ENCODE results near the gene MAP2K5.

The MAP2K5 gene

GRCh38 chr15:67794832-67795574 lies 252.5 kb downstream of the MAP2K5 start:
- no peak for TF ChIP-seq PPARA (CRISPR knock-in tag; IDR thresholded peaks at IDR 0.05; ENCODE audit: borderline replicate concordance)
- no peak for TF ChIP-seq PATZ1 (CRISPR knock-in tag; IDR thresholded peaks at IDR 0.05; ENCODE audit: borderline replicate concordance)
- TF ChIP-seq ARNTL (CRISPR knock-in tag; IDR thresholded peaks at IDR 0.05; ENCODE audit: borderline replicate concordance, low read depth), result no peak
- TF ChIP-seq OSR1 (CRISPR knock-in tag; IDR thresholded peaks at IDR 0.05), result no peak
- ATAC-seq, result no peak

- TF ChIP-seq ZFP3 (CRISPR knock-in tag; IDR thresholded peaks at IDR 0.05) (no peak), RARB (CRISPR knock-in tag; IDR thresholded peaks at IDR 0.05) (no peak), OSR1 (CRISPR knock-in tag; IDR thresholded peaks at IDR 0.05) (no peak), CREB5 (CRISPR knock-in tag; IDR thresholded peaks at IDR 0.05; ENCODE audit: low read depth) (no peak), ESRRG (CRISPR knock-in tag; IDR thresholded peaks at IDR 0.05) (no peak), ARNTL (CRISPR knock-in tag; IDR thresholded peaks at IDR 0.05; ENCODE audit: borderline replicate concordance, low read depth) (no peak), ZFP30 (CRISPR knock-in tag; IDR thresholded peaks at IDR 0.05) (no peak), SNAI2 (CRISPR knock-in tag; IDR thresholded peaks at IDR 0.05) (no peak), CSDC2 (CRISPR knock-in tag; IDR thresholded peaks at IDR 0.05) (no peak)
- ATAC-seq, result no peak
These were observed 254.0 kb downstream of the MAP2K5 start for GRCh38 chr15:67796196-67797127.

- ATAC-seq, result no peak
- no peak for TF ChIP-seq TSHZ2 (CRISPR knock-in tag; IDR thresholded peaks at IDR 0.05)
- no peak for TF ChIP-seq CSRNP3 (CRISPR knock-in tag; IDR thresholded peaks at IDR 0.05)
- no peak for TF ChIP-seq SNAI2 (CRISPR knock-in tag; IDR thresholded peaks at IDR 0.05)
- TF ChIP-seq ISL1 (CRISPR knock-in tag; IDR thresholded peaks at IDR 0.05), result no peak
- TF ChIP-seq ZNF8 (CRISPR knock-in tag; IDR thresholded peaks at IDR 0.05), result no peak
- no peak for TF ChIP-seq PATZ1 (CRISPR knock-in tag; IDR thresholded peaks at IDR 0.05; ENCODE audit: borderline replicate concordance)
- no peak for TF ChIP-seq ARNTL (CRISPR knock-in tag; IDR thresholded peaks at IDR 0.05; ENCODE audit: borderline replicate concordance, low read depth)
- no peak for TF ChIP-seq GLIS3 (CRISPR knock-in tag; IDR thresholded peaks at IDR 0.05)
- no peak for TF ChIP-seq ZFP3 (CRISPR knock-in tag; IDR thresholded peaks at IDR 0.05)
- no peak for TF ChIP-seq POU6F1 (CRISPR knock-in tag; IDR thresholded peaks at IDR 0.05; ENCODE audit: borderline replicate concordance, low read depth)
- no peak for TF ChIP-seq RARB (CRISPR knock-in tag; IDR thresholded peaks at IDR 0.05)
- TF ChIP-seq CREB5 (CRISPR knock-in tag; IDR thresholded peaks at IDR 0.05; ENCODE audit: low read depth), result no peak
- no peak for TF ChIP-seq PPARA (CRISPR knock-in tag; IDR thresholded peaks at IDR 0.05; ENCODE audit: borderline replicate concordance)
- no peak for TF ChIP-seq BACH2 (CRISPR knock-in tag; IDR thresholded peaks at IDR 0.05; ENCODE audit: borderline replicate concordance)
- no peak for TF ChIP-seq TCF4 (CRISPR knock-in tag; IDR thresholded peaks at IDR 0.05; ENCODE audit: borderline replicate concordance)
- TF ChIP-seq ZNF565 (CRISPR knock-in tag; conservative IDR thresholded peaks at IDR 0.05; ENCODE audit: low read depth), result no peak
- TF ChIP-seq TOX (CRISPR knock-in tag; IDR thresholded peaks at IDR 0.05; ENCODE audit: borderline replicate concordance), result no peak
- TF ChIP-seq ZFP30 (CRISPR knock-in tag; IDR thresholded peaks at IDR 0.05), result no peak
- TF ChIP-seq ZC3H10 (CRISPR knock-in tag; IDR thresholded peaks at IDR 0.05), result no peak
These were observed 257.3 kb downstream of the MAP2K5 start for GRCh38 chr15:67799801-67800205.
